ENCODE data around the gene FKBP5.
"Not testable (repeated sequence)": the region's sequence is repeated elsewhere in the genome, so short reads cannot be mapped to it uniquely, and the experiment has no call there.

The FKBP5 gene

GRCh38 chr6:35688605-35689322 is at the start of gene FKBP5:
FKBP5 (minus strand) TSS chr6:35688915; CDS start chr6:35642824, 46,091 bp downstream.
- peak; percentile 80 for DNase-seq (ENCODE audit: low read depth, low spot score)

GRCh38 chr6:35737413-35738211 is 48.9 kb upstream of the FKBP5 start:
- no peak for DNase-seq (ENCODE audit: low read depth, low spot score)

- no peak for DNase-seq (ENCODE audit: low read depth, low spot score)
Measured at GRCh38 chr6:35736982-35737412, 48.3 kb upstream of the FKBP5 start, which contains the start of gene ARMC12. ARMC12 (plus strand) TSS chr6:35737032; CDS start chr6:35737109, 77 bp downstream.

GRCh38 chr6:35736253-35736894 is 47.7 kb upstream of the FKBP5 start:
- peak; percentile 69 for DNase-seq (ENCODE audit: low read depth, low spot score)

GRCh38 chr6:35735452-35735851 is 46.7 kb upstream of the FKBP5 start:
- DNase-seq (ENCODE audit: low read depth, low spot score): no peak

GRCh38 chr6:35734319-35734718 is 45.6 kb upstream of the FKBP5 start:
- not testable (repeated sequence) for DNase-seq (ENCODE audit: low read depth, low spot score)

GRCh38 chr6:35733633-35734032 is 44.9 kb upstream of the FKBP5 start:
- no peak for DNase-seq (ENCODE audit: low read depth, low spot score)

- DNase-seq (ENCODE audit: low read depth, low spot score): peak; percentile 89
Measured at GRCh38 chr6:35731736-35732532, 43.2 kb upstream of the FKBP5 start.

- peak; percentile 82 for DNase-seq (ENCODE audit: low read depth, low spot score)
Measured at GRCh38 chr6:35731414-35731735, 42.7 kb upstream of the FKBP5 start.

- no peak for DNase-seq (ENCODE audit: low read depth, low spot score)
Measured at GRCh38 chr6:35730745-35731413, 42.2 kb upstream of the FKBP5 start.

GRCh38 chr6:35729722-35730121 is 41.0 kb upstream of the FKBP5 start:
- no peak for DNase-seq (ENCODE audit: low read depth, low spot score)

- DNase-seq (ENCODE audit: low read depth, low spot score): no peak
Measured at GRCh38 chr6:35728683-35729678, 40.3 kb upstream of the FKBP5 start.

GRCh38 chr6:35727935-35728682 is 39.4 kb upstream of the FKBP5 start:
- peak; percentile 41 for DNase-seq (ENCODE audit: low read depth, low spot score)

GRCh38 chr6:35727231-35727934 is 38.7 kb upstream of the FKBP5 start:
- DNase-seq (ENCODE audit: low read depth, low spot score): no peak

- DNase-seq (ENCODE audit: low read depth, low spot score): no peak
Measured at GRCh38 chr6:35725721-35726438, 37.2 kb upstream of the FKBP5 start.

GRCh38 chr6:35725081-35725708 is 36.5 kb upstream of the FKBP5 start:
- no peak for DNase-seq (ENCODE audit: low read depth, low spot score)

GRCh38 chr6:35724471-35724870 is 35.8 kb upstream of the FKBP5 start:
- no peak for DNase-seq (ENCODE audit: low read depth, low spot score)
